ENCODE data around the gene ASCC3. TPM values are rescaled to one million over a fixed set of nuclear protein-coding genes. Genes with fewer than 3 reads are reported as not detected.

The ASCC3 gene
- total and polyA plus RNA-seq, 7 donors: 6.0 to 27.1 (median 22.4) TPM

GRCh38 chr6:100880149-100880852 lies 828 bp downstream of the ASCC3 start:
- no peaks in the 10 kb centered on the region for H3K36me3 ChIP-seq
- H3K27ac ChIP-seq: peak overlapping the region; percentile 82 to 94 (median 92)
- no peaks in the 10 kb centered on the region for H3K9me3 ChIP-seq
- 1 to 5% methylated on average over 5 of the region's 5 CpGs for WGBS, 2 donors
- peak overlapping the region; percentile 73 to 91 (median 88) for H3K4me3 ChIP-seq
- peaks cover 0 to 33% (median 21%) of the 10 kb centered on the region in 4 donors for H3K4me1 ChIP-seq
- H3K27me3 ChIP-seq: no peaks in the 10 kb centered on the region
- TF ChIP-seq POLR2A (IDR thresholded peaks at IDR 0.05): no peak
- TF ChIP-seq EP300 (IDR thresholded peaks at IDR 0.05): no peak
- no peak for TF ChIP-seq POLR2AphosphoS5 (IDR thresholded peaks at IDR 0.05)
- no peak for TF ChIP-seq CTCF (IDR thresholded peaks at IDR 0.05)
- intact Hi-C loops (cut with DNase I): no loop called here
- no peak for DNase-seq

GRCh38 chr6:100879317-100879716 lies 1.8 kb downstream of the ASCC3 start:
- Histone ChIP-seq H3K27ac (peak overlapping the region in 1 of 4 donors; percentile 16), H3K36me3 (no peaks in the 10 kb centered on the region), H3K9me3 (no peaks in the 10 kb centered on the region), H3K4me3 (no peak overlapping the region), H3K4me1 (peaks cover 0 to 33% (median 21%) of the 10 kb centered on the region in 4 donors), H3K27me3 (no peaks in the 10 kb centered on the region)
- intact Hi-C loops (cut with DNase I): no loop called here
- DNase-seq: no peak
- WGBS, 2 donors: 93 to 96% methylated on average over 2 of the region's 2 CpGs
- no peak for TF ChIP-seq EP300 (IDR thresholded peaks at IDR 0.05)
- TF ChIP-seq CTCF (IDR thresholded peaks at IDR 0.05): no peak
- TF ChIP-seq POLR2AphosphoS5 (IDR thresholded peaks at IDR 0.05): no peak
- no peak for TF ChIP-seq POLR2A (IDR thresholded peaks at IDR 0.05)

- no peak for DNase-seq
- no peak overlapping the region for H3K4me3 ChIP-seq
- H3K27ac ChIP-seq: peak overlapping the region in 2 of 4 donors; percentile 8 to 16
- peaks cover 0 to 33% (median 21%) of the 10 kb centered on the region in 4 donors for H3K4me1 ChIP-seq
- no peaks in the 10 kb centered on the region for H3K9me3 ChIP-seq
- TF ChIP-seq CTCF (IDR thresholded peaks at IDR 0.05) (no peak), POLR2AphosphoS5 (IDR thresholded peaks at IDR 0.05) (no peak), EP300 (IDR thresholded peaks at IDR 0.05) (no peak), POLR2A (IDR thresholded peaks at IDR 0.05) (no peak)
- H3K27me3 ChIP-seq: no peaks in the 10 kb centered on the region
- intact Hi-C loops (cut with DNase I): no loop called here
- H3K36me3 ChIP-seq: no peaks in the 10 kb centered on the region
These were observed 3.3 kb downstream of the ASCC3 start for GRCh38 chr6:100877851-100878250.

GRCh38 chr6:100876251-100876650 lies 4.9 kb downstream of the ASCC3 start:
- Histone ChIP-seq H3K27ac (no peak overlapping the region), H3K36me3 (no peaks in the 10 kb centered on the region), H3K9me3 (no peaks in the 10 kb centered on the region), H3K4me3 (no peak overlapping the region), H3K27me3 (no peaks in the 10 kb centered on the region), H3K4me1 (peaks cover 0 to 26% (median 17%) of the 10 kb centered on the region in 4 donors)
- TF ChIP-seq POLR2A (IDR thresholded peaks at IDR 0.05) (no peak), EP300 (IDR thresholded peaks at IDR 0.05) (no peak), CTCF (IDR thresholded peaks at IDR 0.05) (no peak), POLR2AphosphoS5 (IDR thresholded peaks at IDR 0.05) (no peak)
- DNase-seq: no peak
- intact Hi-C loops (cut with DNase I): no loop called here

GRCh38 chr6:100865525-100865924 lies 15.6 kb downstream of the ASCC3 start:
- Histone ChIP-seq H3K36me3 (peaks cover 0 to 34% (median 0%) of the 10 kb centered on the region in 4 donors), H3K4me3 (no peak overlapping the region), H3K4me1 (no peaks in the 10 kb centered on the region), H3K9me3 (no peaks in the 10 kb centered on the region), H3K27me3 (no peaks in the 10 kb centered on the region), H3K27ac (no peak overlapping the region)
- intact Hi-C loops (cut with DNase I): no loop called here
- 57 to 93% methylated on average over 2 of the region's 2 CpGs for WGBS, 2 donors
- no peak for TF ChIP-seq CTCF (IDR thresholded peaks at IDR 0.05)
- no peak for TF ChIP-seq POLR2AphosphoS5 (IDR thresholded peaks at IDR 0.05)
- no peak for TF ChIP-seq EP300 (IDR thresholded peaks at IDR 0.05)
- no peak for TF ChIP-seq POLR2A (IDR thresholded peaks at IDR 0.05)
- DNase-seq: no peak
